DMS 273 (cell line): ENCODE results near the gene PTPRT.

Experiments
- DNase-seq: peaks from one replicate; lab custom pipeline; 2025; ENCODE audit not compliant: unreplicated experiment; lab: John Stamatoyannopoulos, UW

PTPRT gene

GRCh38 chr20:42097741-42098140, 1092.0 kb downstream of the PTPRT start:
- no peak for DNase-seq

DNA sequence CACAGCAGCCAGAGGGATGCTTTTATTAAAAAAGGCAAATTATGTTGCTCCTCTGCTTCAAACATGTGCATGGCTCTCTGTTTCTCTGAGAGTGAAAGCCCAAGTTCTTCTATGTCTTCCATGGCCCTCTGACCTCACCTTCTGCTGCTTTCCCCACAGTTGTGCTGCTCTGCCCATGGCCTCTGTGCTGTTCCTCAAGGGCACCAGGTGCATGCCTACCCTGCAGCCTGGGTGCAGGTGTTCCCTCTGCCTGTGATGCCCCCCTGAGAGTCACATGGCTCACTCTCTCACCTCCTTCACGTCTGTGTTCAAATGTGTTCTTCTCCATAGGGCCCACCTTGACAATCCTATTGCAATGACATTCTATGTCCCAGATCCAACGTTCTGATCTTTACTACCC, 1094.5 kb downstream of the PTPRT start:
- no peak for DNase-seq

DNA sequence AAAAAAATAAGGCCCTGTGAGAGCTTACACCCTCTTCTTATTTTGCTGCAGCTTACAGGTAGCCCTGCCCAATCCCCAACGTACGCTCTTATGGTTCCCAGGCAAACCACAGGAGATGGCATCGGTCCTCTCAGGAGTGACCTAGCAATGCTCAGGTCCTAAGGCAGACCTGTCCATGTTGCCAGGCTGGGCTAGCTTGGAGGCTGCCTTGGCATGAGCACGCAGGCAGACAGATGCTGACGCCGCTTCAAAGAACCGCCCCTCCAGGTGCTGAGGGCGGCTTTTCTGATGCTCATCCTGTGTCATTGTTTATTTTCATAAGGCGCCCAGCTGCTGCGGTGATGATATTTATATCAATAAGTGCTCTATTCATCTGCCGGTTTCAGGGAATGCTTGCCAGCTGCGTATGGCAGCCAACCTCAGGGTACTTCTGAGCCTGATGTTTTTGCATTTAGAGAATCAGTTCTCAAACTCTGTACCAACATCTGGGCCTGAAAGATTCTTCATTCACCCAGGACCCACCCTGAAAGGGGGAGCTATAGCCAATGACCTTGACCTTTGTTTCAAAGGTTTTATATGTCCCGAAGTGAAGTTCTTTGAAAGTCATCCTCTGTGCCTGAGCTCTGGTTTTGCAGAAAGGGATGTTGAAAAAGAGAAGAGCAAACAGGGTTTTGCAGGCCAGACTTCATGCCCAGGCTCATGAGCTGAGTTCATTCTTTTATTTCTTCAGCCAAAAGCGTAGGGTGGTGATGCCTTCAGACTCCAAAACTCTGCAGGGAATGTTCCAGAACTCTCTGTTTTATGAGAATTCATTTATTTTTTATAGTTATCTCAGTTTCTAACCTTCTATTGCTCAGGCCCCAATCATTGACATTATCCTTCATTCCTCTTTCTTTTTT, 1095.9 kb downstream of the PTPRT start:
- peak; percentile 46 for DNase-seq

GRCh38 chr20:42093041-42093440, 1096.7 kb downstream of the PTPRT start:
- DNase-seq = no peak

DNA sequence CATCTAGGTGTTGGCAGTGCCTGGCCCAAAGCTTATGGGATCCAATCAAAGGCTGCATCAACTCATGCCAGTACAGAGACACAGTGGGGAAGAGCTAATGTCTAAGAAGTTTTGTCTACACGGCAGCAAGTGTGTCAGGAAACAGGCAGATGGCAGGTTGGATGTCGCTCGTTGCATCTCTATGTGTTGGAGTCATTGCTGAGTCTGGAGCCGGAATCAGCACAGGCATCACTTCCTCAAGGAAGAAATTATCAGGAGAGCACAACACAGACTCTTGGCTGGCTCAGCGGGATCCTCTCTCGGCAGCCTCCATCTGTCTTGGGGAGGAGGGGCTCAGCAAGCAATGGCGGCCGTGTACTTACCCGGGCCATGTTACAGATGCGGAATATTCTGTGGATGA, 1104.3 kb downstream of the PTPRT start:
- DNase-seq = no peak

DNA sequence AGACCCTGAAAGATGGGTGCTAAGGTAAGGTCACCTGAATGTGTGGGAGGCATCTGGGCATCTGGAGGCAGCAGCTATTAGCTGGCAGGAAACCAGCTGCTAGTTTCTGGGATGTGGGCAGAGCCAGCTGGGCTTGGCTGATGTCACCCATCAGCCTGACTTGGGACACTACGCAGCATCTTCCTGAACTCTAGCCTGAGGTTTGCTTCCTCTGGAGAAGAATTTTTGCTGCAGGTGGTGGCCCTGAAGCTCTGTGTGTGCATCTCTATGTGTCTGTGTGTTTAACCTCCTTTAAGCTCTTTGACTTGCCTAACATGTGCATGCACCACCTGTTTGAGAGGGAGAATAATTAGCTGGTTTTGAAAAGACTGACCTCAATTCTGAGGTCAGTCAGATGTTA, 1106.4 kb downstream of the PTPRT start:
- DNase-seq = peak; percentile 46

GRCh38 chr20:42082611-42083010, 1107.1 kb downstream of the PTPRT start:
- DNase-seq = peak; percentile 76

DNA sequence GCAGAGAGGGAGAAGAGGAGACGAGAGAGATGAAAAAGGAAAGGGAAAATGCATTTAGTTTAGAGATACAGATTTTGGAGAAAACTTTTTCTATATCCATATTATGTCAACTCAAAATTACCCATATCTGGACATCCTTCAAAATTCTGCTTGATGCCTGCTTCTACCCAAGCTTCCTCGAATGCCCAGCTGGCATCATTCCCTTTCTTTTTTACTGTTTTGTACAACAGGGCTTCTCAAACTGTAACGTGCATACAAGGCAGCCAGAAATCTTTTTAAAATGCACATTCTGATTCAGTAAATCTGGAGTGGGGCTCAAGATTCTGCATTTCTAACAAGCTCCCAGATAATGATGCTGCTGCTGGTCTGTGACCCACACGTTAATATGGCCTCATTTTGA, 1108.8 kb downstream of the PTPRT start:
- no peak for DNase-seq

- DNase-seq = no peak
These were observed 1114.8 kb downstream of the PTPRT start for GRCh38 chr20:42074944-42075343.

GRCh38 chr20:42067596-42067995, 1122.1 kb downstream of the PTPRT start:
- peak; percentile 18 for DNase-seq

DNA sequence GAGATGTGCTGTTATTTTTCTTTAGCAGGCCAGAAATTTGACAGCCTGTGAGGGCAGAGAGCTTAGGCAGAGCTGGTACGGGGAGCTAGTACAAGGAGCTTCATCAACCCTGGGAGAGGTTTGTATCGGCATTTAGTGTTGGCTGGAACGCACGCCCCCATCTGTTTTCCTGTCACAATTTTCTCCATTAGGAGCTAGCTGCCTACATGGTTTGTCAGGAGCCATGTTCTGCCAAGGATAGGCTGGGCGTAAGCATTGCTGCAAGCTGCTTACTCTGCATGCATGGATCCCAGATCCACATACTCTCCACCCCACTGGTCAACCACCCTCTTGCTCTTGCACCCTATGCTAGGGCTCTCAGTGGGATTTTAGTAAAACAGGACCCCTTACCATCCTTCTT, 1122.5 kb downstream of the PTPRT start:
- DNase-seq = no peak

GRCh38 chr20:42063141-42063540, 1126.6 kb downstream of the PTPRT start:
- DNase-seq = peak; percentile 30

- no peak for DNase-seq
These were observed 1136.4 kb downstream of the PTPRT start for GRCh38 chr20:42053350-42053749.

- no peak for DNase-seq
These were observed 1137.8 kb downstream of the PTPRT start for GRCh38 chr20:42051921-42052320.

- DNase-seq = no peak
These were observed 1143.2 kb downstream of the PTPRT start for GRCh38 chr20:42046371-42047085.

- DNase-seq = no peak
These were observed 1145.8 kb downstream of the PTPRT start for GRCh38 chr20:42043921-42044320.

- no peak for DNase-seq
These were observed 1148.6 kb downstream of the PTPRT start for GRCh38 chr20:42041000-42041565.

- DNase-seq = peak; percentile 47
These were observed 1161.9 kb downstream of the PTPRT start for GRCh38 chr20:42027746-42028268.

- no peak for DNase-seq
These were observed 1163.1 kb downstream of the PTPRT start for GRCh38 chr20:42026599-42026998.

DNA sequence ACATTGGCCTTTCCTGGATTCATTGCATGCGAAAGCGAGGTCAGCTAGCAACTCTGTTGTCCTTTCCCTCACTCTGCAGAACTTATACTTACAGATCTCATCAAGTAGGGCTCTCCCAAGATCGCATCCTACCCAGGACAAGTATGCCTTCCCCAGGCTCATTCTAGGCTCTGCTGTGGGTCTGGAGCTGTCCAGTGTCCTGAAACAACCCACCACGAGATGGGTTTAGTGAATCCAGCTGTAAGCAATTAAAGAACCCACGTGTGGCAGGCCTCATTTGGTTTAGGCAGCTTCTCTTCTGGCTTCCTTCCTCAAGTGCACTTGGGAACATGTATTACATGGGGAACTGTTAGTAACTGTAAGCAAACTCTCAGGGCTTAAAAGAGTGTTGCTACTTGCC, 1165.1 kb downstream of the PTPRT start:
- DNase-seq = peak; percentile 7
